Measurements from ENCODE around the gene YY1. TPM values are rescaled to one million over a fixed set of nuclear protein-coding genes. Genes with fewer than 3 reads are reported as not detected.
"Not testable (repeated sequence)": the region's sequence is repeated elsewhere in the genome, so short reads cannot be mapped to it uniquely, and the experiment has no call there.

YY1 gene
- polyA plus RNA-seq, 3 donors: 13.3 to 35.2 (median 15.7) TPM

- Mint-ChIP-seq H3K4me1 (peaks cover 21% of the 10 kb centered on the region), H3K27me3 (ENCODE audit: low read depth in 3 of 3) (peaks cover 0 to 8% (median 6%) of the 10 kb centered on the region in 3 donors), H3K4me3 (no peak overlapping the region), H3K9me3 (no peaks in the 10 kb centered on the region), H3K36me3 (peaks cover 6 to 34% of the 10 kb centered on the region in 2 donors), H3K27ac (peak overlapping the region in 1 of 7 donors; percentile 57)
- H3K9me3 ChIP-seq (replicated peaks in 1 of 2; ENCODE audit: control insufficient read depth in 1 of 2, insufficient read depth in 1 of 2, low read length in 2 of 2): no peaks in the 10 kb centered on the region
- H3K79me2 ChIP-seq (ENCODE audit: insufficient read depth, low read length): peaks cover 35% of the 10 kb centered on the region
- peaks cover 21 to 31% of the 10 kb centered on the region in 2 donors for H3K4me1 ChIP-seq (ENCODE audit: control insufficient read depth in 1 of 2, insufficient read depth in 2 of 2, low read length in 2 of 2)
- H3K4me3 ChIP-seq (replicated peaks in 1 of 3; ENCODE audit: low read depth in 2 of 3, low read length in 3 of 3): no peak overlapping the region
- no peak for TF ChIP-seq CTCF (IDR thresholded peaks at IDR 0.05)
- intact Hi-C loops (cut with micrococcal nuclease): loop anchor here in 1 of 2 donors (5.0 kb wide), 1 partner anchor 34 kb away; no protein-coding TSS in a partner anchor
- DNase-seq: no peak
- peak overlapping the region in 1 of 2 donors; percentile 3 for H3K27ac ChIP-seq (ENCODE audit: low read depth in 1 of 2, low read length in 2 of 2)
- H3K27me3 ChIP-seq (ENCODE audit: control insufficient read depth in 2 of 2, insufficient read depth in 2 of 2, low read length in 2 of 2): no peaks in the 10 kb centered on the region
- WGBS (ENCODE audit: insufficient coverage): 99% methylated on average over 9 of the region's 9 CpGs
- peaks cover 75% of the 10 kb centered on the region for H4K20me1 ChIP-seq (ENCODE audit: insufficient read depth, low read length)
- H3K36me3 ChIP-seq (replicated peaks in 1 of 2; ENCODE audit: control insufficient read depth in 1 of 2, insufficient read depth in 2 of 2, low read length in 2 of 2): peaks cover 7 to 37% of the 10 kb centered on the region in 2 donors
- no peak overlapping the region for H3K4me2 ChIP-seq (replicated peaks; ENCODE audit: extremely low read depth, low read length, poor library complexity, severe bottlenecking)
- no peak overlapping the region for H3K9ac ChIP-seq (ENCODE audit: insufficient read depth, low read length, poor library complexity, severe bottlenecking)
- no peak overlapping the region for H2AFZ ChIP-seq (ENCODE audit: insufficient read depth, low read depth, low read length, poor library complexity, severe bottlenecking)
These were observed 43.9 kb downstream of the YY1 start for GRCh38 chr14:100282766-100283419.

- H3K9me3 Mint-ChIP-seq; H3K4me3 ChIP-seq (replicated peaks in 1 of 3; ENCODE audit: low read depth in 2 of 3, low read length in 3 of 3); H3K27ac Mint-ChIP-seq; H3K9me3 ChIP-seq (replicated peaks in 1 of 2; ENCODE audit: control insufficient read depth in 1 of 2, insufficient read depth in 1 of 2, low read length in 2 of 2); H3K4me2 ChIP-seq (replicated peaks; ENCODE audit: extremely low read depth, low read length, poor library complexity, severe bottlenecking); DNase-seq; H2AFZ ChIP-seq (ENCODE audit: insufficient read depth, low read depth, low read length, poor library complexity, severe bottlenecking); H3K9ac ChIP-seq (ENCODE audit: insufficient read depth, low read length, poor library complexity, severe bottlenecking); H3K4me3 Mint-ChIP-seq; H3K27me3 Mint-ChIP-seq (ENCODE audit: low read depth in 3 of 3); H3K27me3 ChIP-seq (ENCODE audit: control insufficient read depth in 2 of 2, insufficient read depth in 2 of 2, low read length in 2 of 2): not testable (repeated sequence)
- Histone ChIP-seq H3K4me1 (ENCODE audit: control insufficient read depth in 1 of 2, insufficient read depth in 2 of 2, low read length in 2 of 2) (peaks cover 20 to 28% of the 10 kb centered on the region in 2 donors), H3K27ac (ENCODE audit: low read depth in 1 of 2, low read length in 2 of 2) (peak overlapping the region in 1 of 2 donors; percentile 3), H3K36me3 (replicated peaks in 1 of 2; ENCODE audit: control insufficient read depth in 1 of 2, insufficient read depth in 2 of 2, low read length in 2 of 2) (peaks cover 7 to 37% of the 10 kb centered on the region in 2 donors), H3K79me2 (ENCODE audit: insufficient read depth, low read length) (peaks cover 32% of the 10 kb centered on the region), H4K20me1 (ENCODE audit: insufficient read depth, low read length) (peaks cover 70% of the 10 kb centered on the region)
- H3K36me3 Mint-ChIP-seq: peaks cover 6 to 34% of the 10 kb centered on the region in 2 donors
- intact Hi-C loops (cut with micrococcal nuclease): loop anchor here in 1 of 2 donors (5.0 kb wide), 1 partner anchor 34 kb away; no protein-coding TSS in a partner anchor
- 94% methylated on average over 7 of the region's 9 CpGs for WGBS (ENCODE audit: insufficient coverage)
- peaks cover 17% of the 10 kb centered on the region for H3K4me1 Mint-ChIP-seq
These were observed 44.5 kb downstream of the YY1 start for GRCh38 chr14:100283436-100283835.

Data from CD14-positive monocyte (primary cell).